Astrocyte (in vitro differentiated cells and primary cell): ENCODE results near the gene RPL27A. TPM values are rescaled to one million over a fixed set of nuclear protein-coding genes. Genes with fewer than 3 reads are reported as not detected.

Source experiments
- DNase-seq: peaks from one replicate; pipeline ENCODE4 v3.0.0-alpha.2; 2010; ENCODE audit warnings: low read depth
- FAIRE-seq: peaks from 2 replicates; lab custom pipeline; 2011; peaks lifted over from hg19 to GRCh38; lab: Jason Lieb, UNC
- H2AFZ ChIP-seq: 2 replicates; pipeline ENCODE4 v1.6.0; 2012; ENCODE audit warnings: low read depth, low read length, inconsistent platforms
- H3K27ac ChIP-seq: 2 replicates; pipeline ENCODE4 v1.5.1; 2011; ENCODE audit warnings: low read depth, low read length, inconsistent platforms
- H3K27me3 ChIP-seq: 2 replicates; pipeline ENCODE4 v1.6.0; 2011; ENCODE audit warnings: low read length, inconsistent platforms; ENCODE audit not compliant: insufficient read depth
- H3K36me3 ChIP-seq: 2 replicates; pipeline ENCODE4 v1.5.1; 2011; ENCODE audit warnings: low read length, inconsistent platforms; ENCODE audit not compliant: insufficient read depth
- H3K4me1 ChIP-seq: 2 replicates; pipeline ENCODE4 v1.5.1; 2011; ENCODE audit warnings: low read length, inconsistent platforms; ENCODE audit not compliant: insufficient read depth
- H3K4me2 ChIP-seq: 2 replicates; pipeline ENCODE4 v1.6.0; 2012; ENCODE audit warnings: low read length, inconsistent platforms
- H3K4me3 ChIP-seq: 2 replicates; pipeline ENCODE4 v1.5.1; 2011; ENCODE audit warnings: low read depth, mild to moderate bottlenecking, low read length, inconsistent platforms; ENCODE audit not compliant: insufficient read depth
- H3K79me2 ChIP-seq: 2 replicates; pipeline ENCODE4 v1.6.0; 2012; ENCODE audit warnings: mild to moderate bottlenecking, low read length, inconsistent platforms; ENCODE audit not compliant: insufficient read depth
- H3K9ac ChIP-seq: 2 replicates; pipeline ENCODE4 v1.6.0; 2012; ENCODE audit warnings: mild to moderate bottlenecking, low read length, inconsistent platforms
- H3K9me3 ChIP-seq: 2 replicates; pipeline ENCODE4 v1.5.1; 2012; ENCODE audit warnings: low read depth, mild to moderate bottlenecking, low read length, inconsistent platforms; ENCODE audit not compliant: insufficient read depth
- H4K20me1 ChIP-seq: 2 replicates; pipeline ENCODE4 v1.6.0; 2012; ENCODE audit warnings: low read length, inconsistent platforms; ENCODE audit not compliant: insufficient read depth
- H3K27ac Mint-ChIP-seq: one replicate; pipeline ENCODE4 v1.8.0; 2021; ENCODE audit warnings: mild to moderate bottlenecking, mixed read lengths; ENCODE audit not compliant: unreplicated experiment
- H3K27me3 Mint-ChIP-seq: one replicate; pipeline ENCODE4 v1.8.0; 2021; ENCODE audit warnings: low read depth, mixed read lengths; ENCODE audit not compliant: unreplicated experiment
- H3K36me3 Mint-ChIP-seq: one replicate; pipeline ENCODE4 v1.8.0; 2021; ENCODE audit warnings: low read depth, mixed read lengths; ENCODE audit not compliant: unreplicated experiment
- H3K4me1 Mint-ChIP-seq: one replicate; pipeline ENCODE4 v1.8.0; 2021; ENCODE audit warnings: low read depth, mixed read lengths; ENCODE audit not compliant: unreplicated experiment
- H3K4me3 Mint-ChIP-seq: one replicate; pipeline ENCODE4 v1.8.0; 2021; ENCODE audit warnings: mild to moderate bottlenecking, moderate library complexity, mixed read lengths; ENCODE audit not compliant: unreplicated experiment
- H3K9me3 Mint-ChIP-seq: one replicate; pipeline ENCODE4 v1.8.0; 2021; ENCODE audit warnings: mild to moderate bottlenecking, mixed read lengths; ENCODE audit not compliant: unreplicated experiment
- EZH2 ChIP-seq: IDR thresholded peaks from 2 replicates; pipeline ENCODE4 v1.6.1; 2012; ENCODE audit warnings: mild to moderate bottlenecking, low read length, inconsistent platforms; ENCODE audit not compliant: insufficient read depth
- total RNA-seq: library from RNA; stranded (reverse); gene quantifications from 2 replicates; pipeline ENCODE4 v1.2.1, GENCODE V29; 2021
- TF ChIP-seq, protein P1 (sequence below): IDR thresholded peaks from 2 replicates; pipeline ENCODE4 v1.5.1; 2011; ENCODE audit warnings: low read depth, mild to moderate bottlenecking, inconsistent platforms, low read length, moderate library complexity; ENCODE audit not compliant: insufficient read depth

Gene RPL27A
- total RNA-seq, 1 donor from 2014 or later, result 682 TPM

DNA sequence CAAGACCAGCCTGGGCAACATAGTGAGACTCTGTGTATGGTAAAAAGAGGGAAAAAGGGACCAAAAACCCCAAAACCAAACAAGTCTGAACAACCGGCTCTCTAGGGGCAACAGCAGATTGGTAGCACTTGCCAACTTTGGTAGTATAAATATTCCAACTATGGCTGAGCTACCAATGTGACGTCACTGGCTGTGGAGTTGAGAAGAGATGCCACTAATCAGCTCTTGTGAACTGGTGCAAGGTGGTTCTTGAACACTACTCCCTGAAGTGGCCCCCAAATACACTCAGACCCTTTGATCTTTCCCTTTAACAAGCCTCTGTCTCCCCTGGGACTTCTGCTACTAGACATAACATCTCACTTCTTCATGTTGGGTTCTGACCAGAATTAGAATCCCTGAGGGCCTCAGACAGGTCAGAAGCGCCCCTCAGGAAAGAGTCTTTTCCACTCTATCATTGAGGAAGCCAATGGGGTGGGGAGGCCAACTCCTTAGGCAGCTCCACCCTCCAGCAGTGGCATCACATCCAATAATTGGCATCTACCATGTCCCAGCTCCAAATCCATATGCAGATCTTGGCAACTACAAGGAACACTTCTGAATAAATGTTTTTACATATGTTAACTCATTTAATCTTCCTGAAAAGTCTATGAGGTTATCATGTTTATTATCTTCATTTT lies 49.2 kb downstream of the RPL27A start:
- Mint-ChIP-seq H3K4me3 (peak overlapping the region; percentile 61), H3K36me3 (peaks cover 46% of the 10 kb centered on the region), H3K9me3 (peaks cover 3% of the 10 kb centered on the region), H3K27me3 (no peaks in the 10 kb centered on the region), H3K27ac (peak overlapping the region; percentile 53), H3K4me1 (peaks cover 48% of the 10 kb centered on the region)
- Histone ChIP-seq H3K27me3 (no peaks in the 10 kb centered on the region), H2AFZ (no peak overlapping the region), H3K79me2 (peaks cover 24% of the 10 kb centered on the region), H3K36me3 (no peaks in the 10 kb centered on the region), H3K4me3 (no peak overlapping the region), H3K27ac (no peak overlapping the region), H3K4me1 (peaks cover 53% of the 10 kb centered on the region), H3K9ac (no peak overlapping the region), H4K20me1 (peaks cover 55% of the 10 kb centered on the region), H3K9me3 (no peaks in the 10 kb centered on the region), H3K4me2 (no peak overlapping the region)
- no peak for DNase-seq
- TF ChIP-seq, protein P1, sequence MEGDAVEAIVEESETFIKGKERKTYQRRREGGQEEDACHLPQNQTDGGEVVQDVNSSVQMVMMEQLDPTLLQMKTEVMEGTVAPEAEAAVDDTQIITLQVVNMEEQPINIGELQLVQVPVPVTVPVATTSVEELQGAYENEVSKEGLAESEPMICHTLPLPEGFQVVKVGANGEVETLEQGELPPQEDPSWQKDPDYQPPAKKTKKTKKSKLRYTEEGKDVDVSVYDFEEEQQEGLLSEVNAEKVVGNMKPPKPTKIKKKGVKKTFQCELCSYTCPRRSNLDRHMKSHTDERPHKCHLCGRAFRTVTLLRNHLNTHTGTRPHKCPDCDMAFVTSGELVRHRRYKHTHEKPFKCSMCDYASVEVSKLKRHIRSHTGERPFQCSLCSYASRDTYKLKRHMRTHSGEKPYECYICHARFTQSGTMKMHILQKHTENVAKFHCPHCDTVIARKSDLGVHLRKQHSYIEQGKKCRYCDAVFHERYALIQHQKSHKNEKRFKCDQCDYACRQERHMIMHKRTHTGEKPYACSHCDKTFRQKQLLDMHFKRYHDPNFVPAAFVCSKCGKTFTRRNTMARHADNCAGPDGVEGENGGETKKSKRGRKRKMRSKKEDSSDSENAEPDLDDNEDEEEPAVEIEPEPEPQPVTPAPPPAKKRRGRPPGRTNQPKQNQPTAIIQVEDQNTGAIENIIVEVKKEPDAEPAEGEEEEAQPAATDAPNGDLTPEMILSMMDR, result no peak
- no peak for TF ChIP-seq EZH2
- FAIRE-seq, result no peak

DNA sequence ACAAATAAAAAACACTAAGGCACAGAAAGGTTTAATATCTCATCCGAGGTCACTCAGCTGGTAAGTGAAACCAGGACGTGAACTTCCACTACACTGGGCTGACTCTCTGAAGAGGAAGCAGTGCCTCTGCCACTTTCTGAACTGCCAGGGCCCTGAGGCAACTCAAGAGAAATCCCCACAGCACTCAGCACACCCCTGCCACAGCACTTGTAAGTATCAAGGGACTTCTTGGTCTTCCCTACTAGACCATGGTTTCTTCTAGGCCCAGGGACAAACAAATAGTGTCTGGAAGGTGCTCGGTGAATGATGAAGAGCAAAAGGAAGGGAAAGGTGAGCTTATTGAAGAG lies 49.7 kb downstream of the RPL27A start:
- Histone ChIP-seq H3K27ac (no peak overlapping the region), H3K27me3 (no peaks in the 10 kb centered on the region), H2AFZ (no peak overlapping the region), H3K4me1 (peaks cover 49% of the 10 kb centered on the region), H3K36me3 (no peaks in the 10 kb centered on the region), H3K4me2 (peak overlapping the region; percentile 45), H3K9me3 (no peaks in the 10 kb centered on the region), H3K4me3 (no peak overlapping the region), H4K20me1 (peaks cover 54% of the 10 kb centered on the region), H3K79me2 (peaks cover 26% of the 10 kb centered on the region), H3K9ac (no peak overlapping the region)
- no peak for FAIRE-seq
- Mint-ChIP-seq H3K27ac (no peak overlapping the region), H3K9me3 (peaks cover under 1% of the 10 kb centered on the region), H3K36me3 (peaks cover 43% of the 10 kb centered on the region), H3K4me1 (peaks cover 43% of the 10 kb centered on the region), H3K27me3 (no peaks in the 10 kb centered on the region), H3K4me3 (peak overlapping the region; percentile 61)
- TF ChIP-seq, protein P1, result no peak
- no peak for TF ChIP-seq EZH2
- no peak for DNase-seq

DNA sequence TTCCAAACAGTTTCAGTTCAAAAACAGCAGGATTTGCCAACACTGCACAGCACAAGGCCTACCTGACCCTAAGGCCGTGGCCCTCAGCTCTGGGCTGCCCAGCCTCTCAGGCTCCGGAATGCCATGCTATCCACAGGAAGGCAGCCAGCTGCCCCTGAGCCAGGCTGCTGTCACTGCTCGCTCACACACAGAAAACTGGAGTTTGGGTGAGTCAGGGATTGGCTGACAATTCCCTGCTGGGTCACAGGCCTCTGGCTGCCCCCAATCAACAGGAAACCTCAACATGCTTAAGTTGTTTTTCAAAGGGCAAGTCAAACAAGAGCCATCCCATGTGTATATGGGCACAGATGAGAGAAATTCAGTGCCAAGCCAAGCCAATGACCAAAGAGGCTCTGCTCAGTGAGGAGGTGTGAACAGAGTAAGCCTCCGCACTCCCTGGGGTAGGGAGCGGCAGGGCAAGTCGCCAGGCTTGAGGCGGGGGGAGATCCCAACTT lies 50.2 kb downstream of the RPL27A start:
- Histone ChIP-seq H3K4me3 (no peak overlapping the region), H3K27me3 (no peaks in the 10 kb centered on the region), H3K4me2 (peak overlapping the region; percentile 45), H3K9ac (no peak overlapping the region), H3K9me3 (no peaks in the 10 kb centered on the region), H4K20me1 (peaks cover 56% of the 10 kb centered on the region), H3K36me3 (no peaks in the 10 kb centered on the region), H2AFZ (no peak overlapping the region), H3K79me2 (peaks cover 26% of the 10 kb centered on the region), H3K4me1 (peaks cover 45% of the 10 kb centered on the region), H3K27ac (no peak overlapping the region)
- no peaks in the 10 kb centered on the region for H3K9me3 Mint-ChIP-seq
- peaks cover 38% of the 10 kb centered on the region for H3K4me1 Mint-ChIP-seq
- no peak overlapping the region for H3K27ac Mint-ChIP-seq
- FAIRE-seq, result peak; percentile 73
- TF ChIP-seq EZH2, result no peak
- TF ChIP-seq, protein P1, result no peak
- peak; percentile 77 for DNase-seq
- H3K4me3 Mint-ChIP-seq, result no peak overlapping the region
- peaks cover 42% of the 10 kb centered on the region for H3K36me3 Mint-ChIP-seq
- H3K27me3 Mint-ChIP-seq, result no peaks in the 10 kb centered on the region
